T follicular helper cell (primary cell): ENCODE results near the gene TBC1D17.

Source experiments
- DNase-seq: peaks from one replicate; pipeline ENCODE4 v3.0.0-alpha.2; 2020; ENCODE audit warnings: low read depth

TBC1D17 gene

DNA sequence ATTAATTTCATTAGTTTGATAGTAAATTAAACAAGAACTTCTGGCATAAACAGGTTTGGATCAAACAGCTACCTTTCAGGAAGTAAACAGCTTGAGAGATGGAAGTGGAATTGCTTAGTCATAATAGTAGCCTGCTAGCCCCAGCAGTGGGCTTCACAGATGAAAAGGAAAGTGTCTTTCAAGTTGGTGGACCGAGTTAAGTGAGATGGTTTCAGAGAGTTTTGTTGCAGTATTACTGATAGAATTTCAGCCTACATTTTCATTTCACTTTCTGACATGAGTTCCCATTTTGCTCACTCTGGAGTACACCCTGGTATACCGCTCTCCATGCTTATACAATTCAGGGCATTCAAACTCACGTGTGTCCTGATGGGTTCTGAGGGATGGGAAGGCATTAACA, 28.6 kb upstream of the TBC1D17 start:
- no peak for DNase-seq

DNA sequence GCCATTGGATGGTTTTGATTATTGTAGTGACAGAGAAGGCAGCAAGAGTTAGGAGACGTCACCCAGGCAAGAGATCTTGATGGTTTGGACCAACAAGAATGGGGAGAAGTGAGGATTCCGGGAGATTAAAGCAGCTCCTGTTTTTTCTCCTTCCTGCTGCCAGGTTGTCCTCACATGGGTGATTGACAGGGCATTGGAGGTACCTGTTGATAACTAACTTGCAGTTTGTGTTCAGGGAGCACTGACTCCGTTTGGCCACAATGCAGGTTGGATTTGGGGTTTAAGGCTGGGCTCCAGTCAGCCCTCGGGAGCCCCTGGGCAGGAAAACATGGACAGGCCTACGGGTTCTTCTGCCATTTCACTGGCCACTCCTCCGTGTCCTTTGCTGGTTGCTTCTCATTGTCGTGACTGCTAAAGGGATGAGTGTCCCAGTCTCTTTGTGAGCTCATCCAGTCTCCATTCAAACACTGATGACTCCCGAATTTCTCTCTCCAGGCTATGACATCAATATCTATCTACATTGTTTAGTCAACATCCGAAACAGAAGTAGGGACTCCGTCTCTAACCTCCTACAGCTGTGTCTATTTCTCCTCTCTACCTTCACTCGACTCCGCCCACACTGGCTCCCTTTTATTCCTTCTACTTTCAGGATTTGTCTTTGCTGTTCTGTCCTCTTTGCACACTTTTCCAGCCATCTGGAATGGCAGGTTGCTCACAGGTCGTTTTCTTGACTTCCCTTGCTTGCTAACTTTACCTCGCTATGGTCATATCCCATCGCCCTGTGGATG, 27.9 kb upstream of the TBC1D17 start:
- DNase-seq = no peak

DNA sequence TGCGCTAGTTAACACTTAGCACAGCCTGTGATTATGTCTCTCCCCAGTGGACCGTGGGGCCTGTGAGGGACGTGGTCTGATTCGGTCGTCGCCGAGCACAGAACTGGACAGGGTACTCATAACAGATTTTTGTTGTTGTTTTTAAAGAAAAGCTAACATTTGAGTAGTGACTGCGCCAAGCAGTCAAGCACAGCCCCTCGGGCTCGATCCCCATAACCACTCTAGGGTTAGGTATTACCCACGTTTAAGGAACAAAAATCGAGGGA, 27.3 kb upstream of the TBC1D17 start:
- DNase-seq = no peak

DNA sequence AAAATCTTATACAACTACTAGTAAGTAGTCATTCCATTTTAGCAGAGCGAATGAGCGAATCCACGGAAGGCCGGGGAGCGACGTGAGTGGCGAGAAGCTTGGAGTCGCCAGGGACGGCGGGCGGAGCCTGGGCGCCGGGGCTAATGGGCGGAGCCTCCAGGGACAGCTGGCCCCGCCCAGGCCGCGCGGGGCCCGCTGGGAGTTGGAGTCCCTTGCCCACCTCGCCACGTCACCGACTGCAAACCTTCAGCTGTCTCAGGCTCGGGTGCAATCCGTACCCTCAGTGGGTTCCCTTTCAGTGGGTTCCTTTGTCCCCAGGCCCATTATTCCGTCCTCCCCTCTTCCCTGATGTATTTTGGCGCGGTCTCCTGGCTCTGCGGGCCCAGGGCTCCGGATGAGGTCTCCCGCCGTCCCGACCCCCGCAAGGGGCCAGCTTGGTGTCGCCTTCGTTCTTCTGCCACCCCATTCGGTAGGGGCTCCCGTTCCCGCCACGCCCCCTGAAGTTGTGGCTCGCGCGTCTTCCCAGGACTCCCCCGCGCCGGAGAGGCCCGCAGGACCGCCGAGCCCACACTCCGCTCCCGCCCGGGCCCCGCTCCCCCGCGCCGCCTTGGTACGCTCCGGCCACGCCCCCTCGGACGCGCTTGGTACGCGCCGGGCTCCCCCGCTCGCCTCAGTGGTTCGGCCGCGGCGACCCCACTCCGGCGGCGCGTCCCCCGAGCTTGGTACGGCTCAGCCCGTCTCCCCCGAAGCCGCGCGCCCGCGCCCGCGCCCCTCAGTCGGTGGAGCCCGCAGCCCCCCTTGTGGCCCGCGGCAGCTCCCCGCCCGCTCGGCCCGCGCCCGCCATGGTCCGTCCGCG, 26.8 kb upstream of the TBC1D17 start, which contains the start of gene PTOV1:
TSS of gene PTOV1 (plus strand) at position 673 of the 856 bp plus-strand sequence.
- DNase-seq = peak; percentile 80

DNA sequence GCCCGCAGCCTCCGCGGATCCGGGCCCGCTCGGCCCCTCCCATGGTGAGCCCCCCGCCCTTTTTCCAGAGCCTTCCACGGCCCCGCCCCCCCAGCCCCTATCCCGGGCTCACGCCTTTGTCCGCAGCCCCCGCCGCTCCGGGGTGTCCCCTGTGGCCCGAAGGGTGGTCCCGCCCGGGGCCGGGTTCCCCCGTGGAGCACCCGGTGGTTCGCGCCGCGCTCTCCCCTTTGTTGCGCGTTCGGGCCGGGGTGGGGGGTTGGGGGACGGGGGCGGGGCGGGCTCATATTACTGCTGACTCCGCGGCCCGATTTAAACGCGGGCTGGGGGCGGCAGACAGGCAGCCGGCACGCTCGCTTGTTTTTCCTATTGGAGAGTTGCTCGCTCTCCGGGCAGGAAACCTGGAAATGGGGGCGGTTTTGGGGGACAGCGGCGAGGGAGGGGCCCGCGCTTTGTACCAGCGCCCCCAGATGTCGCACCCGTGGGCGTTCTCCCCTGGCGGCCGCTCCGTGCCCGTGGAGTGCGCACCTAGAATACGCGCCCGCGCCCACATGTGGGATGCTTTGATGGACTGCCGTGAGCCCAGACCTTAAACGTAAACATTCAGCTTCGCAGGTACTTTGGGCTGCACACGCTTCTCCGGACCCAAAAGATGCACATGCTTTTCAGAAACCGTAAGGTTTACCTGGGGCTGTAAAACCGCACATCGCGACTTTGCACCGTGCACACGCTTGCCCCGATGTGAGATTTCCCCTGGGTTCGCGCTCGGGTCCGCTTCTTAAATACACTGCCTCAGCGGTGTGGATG, 25.8 kb upstream of the TBC1D17 start:
- no peak for DNase-seq

DNA sequence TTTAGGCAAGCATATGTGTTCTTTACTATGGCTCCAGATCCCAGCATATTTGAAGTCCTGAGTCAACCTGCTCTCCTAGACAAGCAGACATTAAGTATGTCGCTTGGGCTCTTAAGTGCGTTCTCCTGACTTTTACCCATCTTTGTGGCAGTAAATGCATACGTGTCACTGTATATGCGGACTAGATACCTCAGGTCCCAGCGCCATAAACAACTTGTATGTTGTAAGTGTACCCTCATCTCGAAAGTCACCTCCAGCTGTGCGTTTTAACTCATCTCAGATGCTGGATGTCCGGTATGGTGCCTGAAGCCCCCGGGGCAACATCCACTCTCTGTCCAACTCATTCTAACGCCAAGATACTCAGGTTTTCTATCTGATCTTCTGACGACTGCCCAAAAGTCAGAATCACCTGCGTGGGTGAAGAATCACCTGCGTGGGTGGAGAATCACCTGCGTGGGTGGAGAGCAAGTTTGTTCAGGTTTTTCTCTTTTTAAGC, 24.8 kb upstream of the TBC1D17 start:
- no peak for DNase-seq

DNA sequence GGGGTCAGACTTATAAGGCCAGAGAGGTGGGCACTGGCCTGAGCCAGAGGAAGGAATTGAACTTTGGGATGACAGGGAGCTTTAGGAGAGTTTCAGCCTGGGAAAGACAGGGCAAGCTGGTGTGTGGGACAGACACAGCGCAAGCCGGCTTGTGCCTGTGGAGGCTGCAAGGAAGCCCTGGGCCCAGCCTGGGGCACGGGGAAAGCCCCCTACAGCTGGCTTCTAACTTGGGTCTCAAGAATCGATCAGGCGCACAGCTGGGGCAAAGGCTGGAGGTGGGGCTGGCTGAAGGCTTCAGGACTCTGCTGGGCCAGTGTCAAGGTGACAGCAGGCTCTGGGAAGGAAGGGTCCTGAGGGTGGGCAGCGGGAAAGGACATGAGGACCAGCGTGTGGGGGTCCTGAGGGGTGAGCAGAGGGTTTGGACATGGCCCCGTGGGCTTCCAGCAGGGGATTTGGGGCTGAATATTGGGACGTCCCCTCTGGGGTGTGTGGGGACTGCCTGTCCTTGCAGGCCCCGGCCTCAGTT, 23.6 kb upstream of the TBC1D17 start:
- DNase-seq = no peak

DNA sequence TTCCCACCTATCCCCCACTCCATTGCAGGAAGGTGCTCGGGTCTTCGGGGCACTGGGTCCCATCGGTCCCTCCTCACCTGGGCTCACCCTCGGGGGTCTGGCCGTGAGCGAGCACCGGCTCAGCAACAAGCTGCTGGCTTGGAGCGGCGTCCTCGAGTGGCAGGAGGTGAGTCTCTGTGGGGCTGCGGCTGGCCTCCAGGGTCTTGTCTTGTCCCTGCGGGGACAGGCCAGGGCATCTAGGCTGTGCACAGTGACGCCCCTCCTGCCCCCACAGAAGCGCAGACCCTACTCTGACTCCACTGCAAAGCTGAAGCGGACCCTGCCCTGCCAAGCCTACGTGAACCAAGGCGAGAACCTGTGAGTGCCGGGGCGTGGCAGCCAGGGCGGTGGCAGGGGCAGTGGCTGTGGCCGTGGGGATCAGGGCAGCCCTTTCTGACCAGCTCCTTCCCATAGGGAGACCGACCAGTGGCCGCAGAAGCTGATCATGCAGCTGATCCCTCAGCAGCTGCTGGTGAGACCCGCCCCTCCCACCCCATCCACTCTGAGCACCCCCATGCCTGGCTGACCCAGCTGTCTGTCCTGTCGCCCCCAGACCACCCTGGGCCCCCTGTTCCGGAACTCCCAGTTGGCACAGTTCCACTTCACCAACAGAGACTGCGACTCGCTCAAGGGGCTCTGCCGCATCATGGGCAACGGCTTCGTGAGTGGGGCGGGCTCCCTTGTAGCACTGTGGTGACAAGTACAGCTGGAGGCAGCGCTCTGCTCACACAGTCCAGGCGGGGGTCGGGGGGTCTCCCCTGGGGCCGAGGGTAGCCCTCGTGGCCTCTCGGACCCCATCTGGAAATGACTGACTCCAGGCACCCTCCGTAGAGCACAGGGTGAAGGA, 22.9 kb upstream of the TBC1D17 start:
- DNase-seq = no peak

DNA sequence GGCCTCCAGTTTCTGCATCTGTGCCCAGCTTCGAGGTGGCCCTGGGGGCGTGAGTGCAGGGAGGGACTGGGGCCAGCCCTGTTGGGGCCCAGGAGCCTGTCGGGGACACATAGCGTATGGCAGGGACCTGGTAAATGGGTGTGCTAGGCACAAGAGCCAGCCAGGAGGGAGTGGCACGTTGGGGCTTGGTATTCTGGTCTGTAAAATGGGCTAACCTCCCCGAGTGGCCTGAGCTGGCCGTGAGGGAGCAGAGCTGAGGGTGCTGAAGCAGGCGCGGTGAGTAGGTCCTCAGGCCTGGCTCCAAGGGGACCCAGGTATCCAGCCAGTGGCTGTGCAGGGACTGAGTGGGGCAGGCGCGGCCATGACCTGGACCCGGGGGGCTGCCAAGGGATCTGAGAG, 22.2 kb upstream of the TBC1D17 start:
- DNase-seq = no peak

DNA sequence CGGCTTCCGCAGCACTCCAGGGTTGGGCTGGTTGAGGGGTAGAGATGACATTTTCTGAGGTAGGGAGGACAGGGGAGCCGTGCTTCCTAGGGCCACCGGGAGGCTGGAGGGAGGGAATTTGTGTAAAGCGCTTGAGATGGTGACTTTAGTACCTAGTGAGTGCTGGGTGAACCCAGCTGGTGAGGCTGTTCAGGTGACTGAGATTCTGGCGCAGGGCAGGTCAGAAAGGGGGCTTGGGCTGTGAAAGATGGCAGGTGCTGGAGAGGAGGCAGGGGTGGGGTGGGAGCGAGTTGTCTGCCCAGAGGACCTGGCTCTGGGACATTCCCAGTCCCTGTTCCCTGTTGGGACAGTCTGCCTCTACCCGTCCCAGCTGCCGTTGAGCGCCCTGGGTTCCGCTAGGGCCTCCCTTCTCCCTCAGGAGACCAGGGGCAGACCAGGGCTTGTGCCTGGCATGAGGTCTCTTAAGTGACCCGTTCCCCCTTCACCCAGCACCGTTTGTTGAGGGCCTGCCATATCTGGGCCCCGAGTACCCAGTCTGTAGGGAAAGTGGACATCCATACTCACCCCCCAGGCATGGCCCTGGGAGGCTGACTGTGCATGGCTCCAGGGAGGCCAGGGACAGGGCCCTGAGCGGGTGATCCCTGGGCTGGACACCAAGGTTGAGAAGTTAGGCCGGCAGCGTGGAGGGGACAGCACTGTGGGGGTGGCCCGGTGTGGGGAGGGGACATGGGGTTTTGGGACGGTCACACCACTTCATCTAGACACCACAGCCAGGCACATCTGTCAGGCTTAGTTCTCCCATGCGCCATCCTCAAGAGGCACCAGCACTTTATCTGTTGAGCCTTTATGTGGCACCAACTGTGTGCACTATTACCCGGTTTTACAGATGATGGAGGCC, 21.6 kb upstream of the TBC1D17 start:
- DNase-seq = no peak

DNA sequence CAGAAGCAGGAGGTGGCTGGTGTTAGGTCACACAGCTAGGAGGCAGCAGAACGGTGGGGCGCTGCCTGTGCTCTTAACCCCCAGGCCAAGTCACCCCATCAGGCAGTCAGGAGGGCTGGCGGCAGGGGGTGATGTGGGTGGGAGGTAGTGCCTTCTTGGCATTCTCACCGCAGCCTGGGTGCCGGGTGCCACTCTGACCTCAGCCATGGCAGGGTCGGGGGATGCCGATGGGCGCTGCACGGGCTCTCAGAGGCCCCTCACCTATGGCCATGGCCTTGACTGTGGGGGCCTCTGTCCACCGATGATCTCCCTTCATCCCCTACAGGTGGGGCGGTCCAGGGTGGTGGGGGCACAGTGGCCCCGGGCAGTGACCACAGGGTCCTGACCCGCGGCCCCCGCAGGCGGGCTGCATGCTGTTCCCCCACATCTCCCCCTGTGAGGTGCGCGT, 20.9 kb upstream of the TBC1D17 start:
- DNase-seq = no peak

DNA sequence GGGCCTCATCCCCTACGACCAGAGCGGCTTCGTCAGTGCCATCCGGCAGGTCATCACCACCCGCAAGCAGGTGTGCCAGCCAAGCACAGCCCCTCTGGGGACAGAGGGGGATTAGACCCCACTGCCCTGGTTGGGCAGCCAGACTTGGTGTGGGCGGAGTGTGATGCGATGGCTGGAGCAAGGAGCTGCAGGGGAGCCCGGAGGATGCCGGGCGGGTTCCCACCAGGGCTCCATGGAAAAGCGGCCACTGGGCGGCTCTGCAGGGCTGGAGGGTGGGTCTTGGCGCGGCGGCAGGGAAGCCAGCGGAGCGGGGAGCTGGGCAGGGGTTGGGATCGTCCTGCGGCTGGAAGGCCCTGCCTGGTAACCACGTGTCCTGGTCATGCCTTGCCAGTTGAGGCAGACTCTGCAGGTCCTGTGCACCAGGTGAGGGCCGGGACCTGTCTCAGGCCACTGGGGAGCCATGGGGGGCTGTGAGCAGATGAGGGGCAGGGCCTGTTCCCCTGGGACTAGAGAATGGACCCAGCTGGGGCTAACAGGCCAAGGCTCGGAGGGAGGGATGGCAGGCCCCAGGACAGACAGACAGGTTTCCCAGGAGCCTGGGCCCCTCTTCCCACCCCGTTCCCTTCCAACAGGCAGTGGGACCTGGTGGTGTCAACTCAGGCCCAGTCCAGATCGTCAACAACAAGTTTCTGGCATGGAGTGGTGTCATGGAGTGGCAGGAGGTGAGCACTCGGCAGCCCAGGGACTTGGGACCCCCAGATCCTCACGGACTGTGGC, 20.3 kb upstream of the TBC1D17 start:
- no peak for DNase-seq

DNA sequence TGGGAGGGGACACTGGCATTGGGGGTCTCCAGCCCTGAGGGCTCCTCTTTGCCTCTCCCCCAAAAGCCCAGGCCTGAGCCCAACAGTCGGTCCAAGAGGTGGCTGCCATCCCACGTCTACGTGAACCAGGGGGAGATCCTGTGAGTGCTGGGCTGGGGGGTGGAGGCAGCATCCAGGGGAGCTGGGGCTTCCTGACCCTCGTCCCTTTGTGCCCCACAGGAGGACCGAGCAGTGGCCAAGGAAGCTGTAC, 19.7 kb upstream of the TBC1D17 start:
- no peak for DNase-seq

DNA sequence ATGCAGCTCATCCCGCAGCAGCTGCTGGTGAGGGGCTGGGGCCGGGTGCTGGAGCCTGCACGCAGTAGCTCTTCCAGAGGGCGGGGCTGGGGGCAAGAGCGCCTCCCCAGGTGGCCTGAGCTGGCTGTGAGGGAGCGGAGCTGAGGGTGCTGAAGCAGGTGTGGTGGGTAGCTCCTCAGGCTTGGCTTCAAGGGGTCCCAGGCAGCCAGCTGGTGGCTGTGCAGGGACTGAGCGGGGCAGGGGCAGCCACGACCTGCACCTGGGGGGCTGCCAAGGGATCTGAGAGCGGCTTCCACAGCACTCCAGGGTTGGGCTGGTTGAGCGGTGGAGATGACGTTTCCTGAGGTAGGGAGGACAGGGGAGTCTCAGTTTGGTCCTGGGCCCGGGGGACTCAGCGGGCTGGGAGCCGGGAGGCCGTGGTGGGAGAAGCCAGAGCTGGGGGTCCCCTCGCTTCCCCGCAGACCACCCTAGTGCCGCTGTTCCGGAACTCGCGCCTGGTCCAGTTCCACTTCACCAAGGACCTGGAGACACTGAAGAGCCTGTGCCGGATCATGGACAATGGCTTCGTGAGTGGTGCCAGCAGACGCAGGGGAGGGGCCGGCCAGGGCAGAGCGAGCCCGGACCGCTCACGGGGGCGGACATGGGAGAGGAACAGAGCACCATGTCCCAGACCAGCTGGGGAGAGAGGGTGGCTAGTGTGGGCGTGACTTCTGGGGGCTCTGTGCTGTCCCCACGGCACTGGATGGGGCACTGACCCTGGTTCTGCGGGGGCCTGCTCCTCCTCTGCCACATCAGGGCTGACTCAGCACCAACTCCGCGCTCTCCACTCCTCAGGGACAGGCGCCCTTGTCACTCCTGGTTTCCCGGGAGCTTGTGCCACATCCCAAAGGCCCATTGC, 19.2 kb upstream of the TBC1D17 start:
- no peak for DNase-seq

DNA sequence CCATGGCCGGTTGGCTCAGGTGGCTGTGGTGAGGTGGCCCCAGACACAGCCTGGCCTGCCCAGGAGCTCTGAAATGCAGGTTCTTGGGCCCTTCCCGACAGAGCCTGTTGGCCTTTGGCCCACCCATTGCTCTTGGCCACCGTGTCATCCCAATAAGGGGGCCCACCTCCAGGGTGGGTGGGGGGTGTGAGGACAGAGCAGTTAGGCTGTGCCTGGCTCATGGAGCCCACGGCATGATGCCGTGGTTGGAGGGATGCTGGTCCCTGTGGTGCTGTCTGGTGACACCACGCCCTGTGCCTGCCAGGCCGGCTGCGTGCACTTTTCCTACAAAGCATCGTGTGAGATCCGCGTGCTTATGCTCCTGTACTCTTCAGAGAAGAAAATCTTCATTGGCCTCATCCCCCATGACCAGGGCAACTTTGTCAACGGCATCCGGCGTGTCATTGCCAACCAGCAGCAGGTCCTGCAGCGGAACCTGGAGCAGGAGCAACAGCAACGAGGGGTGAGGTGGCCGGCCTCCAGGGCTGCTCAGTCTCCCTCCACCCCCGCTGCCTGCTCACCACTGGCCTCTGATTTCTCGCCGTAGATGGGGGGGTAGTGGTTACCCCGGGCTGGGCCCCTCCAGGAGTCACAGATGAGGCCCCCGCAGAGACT, 17.7 kb upstream of the TBC1D17 start:
- no peak for DNase-seq

DNA sequence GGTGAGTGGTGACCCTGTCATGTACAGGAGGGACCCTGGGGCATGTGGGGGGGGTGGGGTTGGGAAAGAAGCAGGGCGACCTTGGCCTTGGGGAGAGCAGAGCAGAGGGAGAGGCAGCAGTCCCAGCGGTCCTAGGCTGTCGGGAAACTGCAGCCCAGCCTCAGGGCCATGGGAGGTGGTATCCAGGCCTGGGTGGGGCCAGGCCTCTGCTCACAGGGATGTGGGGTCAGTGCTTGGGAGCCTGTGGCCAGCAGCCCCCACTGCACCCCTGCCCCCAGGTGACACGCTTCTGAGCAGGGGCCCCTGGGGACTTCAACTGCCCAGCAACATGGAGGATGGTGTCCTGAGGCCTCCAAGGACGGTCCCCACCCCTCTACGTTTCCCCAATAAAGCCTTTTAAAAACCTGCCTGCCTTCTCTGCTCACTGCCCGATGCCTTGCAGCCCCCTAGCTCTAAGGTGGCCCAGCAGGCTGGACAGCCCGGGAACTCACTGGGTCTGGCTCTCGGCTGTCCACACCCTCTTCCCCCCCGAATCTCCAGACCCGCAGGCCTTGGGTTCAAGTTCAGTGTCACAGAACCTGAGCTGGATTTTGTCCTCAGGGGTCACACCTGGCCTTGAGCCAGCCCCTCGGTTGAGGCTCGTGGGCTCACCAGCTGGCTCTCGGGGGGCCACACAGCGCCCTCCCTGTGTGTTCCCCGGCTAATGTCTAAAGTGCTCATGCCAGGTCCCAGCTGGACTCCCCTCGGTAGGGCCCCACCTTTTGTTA, 17.0 kb upstream of the TBC1D17 start:
- DNase-seq = no peak

DNA sequence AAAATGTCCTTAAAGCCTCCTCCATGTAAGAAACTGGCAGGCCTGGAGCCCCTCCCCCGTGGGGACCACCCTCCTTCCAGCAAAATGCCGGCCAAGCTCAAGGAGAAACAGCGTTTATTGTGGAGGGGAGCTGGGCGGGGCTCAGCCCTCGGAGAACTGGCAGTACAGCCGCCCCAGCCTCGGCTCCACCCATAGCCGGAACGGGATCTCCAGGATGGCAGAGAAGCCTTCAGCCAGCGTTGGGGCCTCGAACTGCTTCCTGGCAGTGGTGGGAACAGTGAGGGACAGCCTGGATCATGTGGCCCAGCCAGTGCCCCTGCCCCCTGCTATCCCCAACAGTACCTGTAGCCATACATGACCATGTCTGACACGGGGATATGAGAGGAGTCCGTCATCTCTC, 16.4 kb upstream of the TBC1D17 start:
- no peak for DNase-seq
